GM18873 (cell line): ENCODE results near the gene TMEM129.
"Not testable (repeated sequence)": the region's sequence is repeated elsewhere in the genome, so short reads cannot be mapped to it uniquely, and the experiment has no call there.

Experiments used
- ATAC-seq: cut with Tn5 transposase; IDR thresholded peaks from one replicate; pipeline ENCODE4 v1.9.1; 2021; ENCODE audit warnings: mild to moderate bottlenecking, moderate library complexity, moderate number of reproducible peaks; ENCODE audit not compliant: unreplicated experiment, low FRiP score

Gene TMEM129

GRCh38 chr4:1706358-1706757 lies 14.8 kb downstream of the TMEM129 start:
- ATAC-seq = no peak

- no peak for ATAC-seq
These were observed 15.4 kb downstream of the TMEM129 start for GRCh38 chr4:1705732-1706131.

- no peak for ATAC-seq
These were observed 17.3 kb downstream of the TMEM129 start for GRCh38 chr4:1703867-1704266.

GRCh38 chr4:1701671-1702070 lies 19.5 kb downstream of the TMEM129 start:
- not testable (repeated sequence) for ATAC-seq

GRCh38 chr4:1695913-1696312 lies 25.2 kb downstream of the TMEM129 start:
- ATAC-seq = no peak

- ATAC-seq = no peak
These were observed 27.8 kb downstream of the TMEM129 start for GRCh38 chr4:1693131-1693896.

- no peak for ATAC-seq
These were observed 29.3 kb downstream of the TMEM129 start for GRCh38 chr4:1691737-1692373.

GRCh38 chr4:1690698-1691097 lies 30.4 kb downstream of the TMEM129 start:
- no peak for ATAC-seq

- ATAC-seq = no peak
These were observed 34.6 kb downstream of the TMEM129 start for GRCh38 chr4:1686440-1687036.

GRCh38 chr4:1685235-1686150 lies 35.6 kb downstream of the TMEM129 start:
- no peak for ATAC-seq

GRCh38 chr4:1684506-1685234 lies 36.5 kb downstream of the TMEM129 start:
- ATAC-seq = peak; percentile 16

GRCh38 chr4:1683736-1684505 lies 37.2 kb downstream of the TMEM129 start, which contains the start of gene FAM53A:
FAM53A (minus strand) TSS chr4:1684313; CDS start chr4:1668741, 15,572 bp downstream.
- ATAC-seq = peak; percentile 58

- ATAC-seq = no peak
These were observed 37.8 kb downstream of the TMEM129 start for GRCh38 chr4:1683261-1683735.

- no peak for ATAC-seq
These were observed 38.3 kb downstream of the TMEM129 start for GRCh38 chr4:1682860-1683259.

- ATAC-seq = no peak
These were observed 42.9 kb downstream of the TMEM129 start for GRCh38 chr4:1678244-1678643.

- no peak for ATAC-seq
These were observed 44.3 kb downstream of the TMEM129 start for GRCh38 chr4:1676605-1677525.

GRCh38 chr4:1675802-1676137 lies 45.4 kb downstream of the TMEM129 start:
- no peak for ATAC-seq
